GM12878 (cell line): ENCODE results near the gene RAPH1. TPM values are rescaled to one million over a fixed set of nuclear protein-coding genes. Genes with fewer than 3 reads are reported as not detected.

ENCODE experiments used
- CBFB ChIP-seq: IDR thresholded peaks from 2 replicates; pipeline ENCODE4 v1.6.1; 2016; ENCODE audit warnings: antibody characterized with exemption, low read depth
- DPF2 ChIP-seq: fragments of 450-650 bp; IDR thresholded peaks from 2 replicates; pipeline ENCODE4 v1.6.1; 2017; ENCODE audit warnings: mild to moderate bottlenecking
- E4F1 ChIP-seq: fragments of 450-650 bp; IDR thresholded peaks from 2 replicates; pipeline ENCODE4 v1.6.1; 2018; ENCODE audit warnings: borderline replicate concordance, mild to moderate bottlenecking; ENCODE audit not compliant: partially characterized antibody
- EED ChIP-seq: sonication (generic); IDR thresholded peaks from 2 replicates; pipeline ENCODE4 v1.6.1; 2016; ENCODE audit warnings: antibody characterized with exemption, low read depth
- ESRRA ChIP-seq: IDR thresholded peaks from 2 replicates; pipeline ENCODE4 v1.6.1; 2012; ENCODE audit warnings: mild to moderate bottlenecking, low read length, improper control_type of control experiment
- FOXM1 ChIP-seq: IDR thresholded peaks from 2 replicates; pipeline ENCODE4 v1.6.1; 2012; ENCODE audit warnings: low read depth, mild to moderate bottlenecking, inconsistent platforms, low read length, moderate library complexity
- GABPA ChIP-seq: IDR thresholded peaks from 2 replicates; pipeline ENCODE4 v1.6.1; 2014; ENCODE audit warnings: antibody characterized with exemption, low read depth, mild to moderate bottlenecking, inconsistent platforms
- GATAD2B ChIP-seq: fragments of 450-650 bp; conservative IDR thresholded peaks from 2 replicates; pipeline ENCODE4 v1.6.1; 2017; ENCODE audit warnings: low read depth, mild to moderate bottlenecking, moderate library complexity
- IKZF1 ChIP-seq: fragments of 450-650 bp; conservative IDR thresholded peaks from 2 replicates; pipeline ENCODE4 v1.6.1; 2017; ENCODE audit warnings: antibody characterized with exemption, mild to moderate bottlenecking
- JUNB ChIP-seq: IDR thresholded peaks from 2 replicates; pipeline ENCODE4 v1.6.1; 2016; ENCODE audit warnings: antibody characterized with exemption, mild to moderate bottlenecking
- MTA3 ChIP-seq: IDR thresholded peaks from 2 replicates; pipeline ENCODE4 v1.6.1; 2012; ENCODE audit warnings: low read length, inconsistent platforms, borderline replicate concordance
- NFYA ChIP-seq: IDR thresholded peaks from 2 replicates; pipeline ENCODE4 v1.6.1; 2011; ENCODE audit warnings: low read depth, mild to moderate bottlenecking, low read length, improper control_type of control experiment, borderline replicate concordance
- NR2C1 ChIP-seq: fragments of 450-650 bp; IDR thresholded peaks from 2 replicates; pipeline ENCODE4 v1.6.1; 2017; ENCODE audit warnings: antibody characterized with exemption, mild to moderate bottlenecking, moderate library complexity
- PML ChIP-seq: IDR thresholded peaks from 2 replicates; pipeline ENCODE4 v1.6.1; 2012; ENCODE audit warnings: low read length, inconsistent platforms
- POLR2AphosphoS2 ChIP-seq: IDR thresholded peaks from 2 replicates; pipeline ENCODE4 v1.6.1; 2011; ENCODE audit warnings: low read depth, mild to moderate bottlenecking, low read length, improper control_type of control experiment, moderate library complexity
- POU2F2 ChIP-seq: IDR thresholded peaks from 3 replicates; pipeline ENCODE4 v1.6.1; 2011; ENCODE audit warnings: low read depth, mild to moderate bottlenecking, low read length, borderline replicate concordance
- RB1 ChIP-seq: fragments of 450-650 bp; formaldehyde crosslinking; IDR thresholded peaks from 2 replicates; pipeline ENCODE4 v1.6.1; 2017; ENCODE audit warnings: mild to moderate bottlenecking, borderline replicate concordance
- SIN3A ChIP-seq: IDR thresholded peaks from 2 replicates; pipeline ENCODE4 v1.6.1; 2012; ENCODE audit warnings: low read depth, low read length, improper control_type of control experiment
- TCF7 ChIP-seq: IDR thresholded peaks from 2 replicates; pipeline ENCODE4 v1.6.1; 2014; ENCODE audit warnings: antibody characterized with exemption, borderline replicate concordance
- WRNIP1 ChIP-seq: IDR thresholded peaks from 2 replicates; pipeline ENCODE4 v1.6.1; 2011; ENCODE audit warnings: low read depth, low read length, improper control_type of control experiment, borderline replicate concordance
- ZBED1 ChIP-seq: IDR thresholded peaks from 2 replicates; pipeline ENCODE4 v1.6.1; 2016; ENCODE audit warnings: borderline replicate concordance
- ZNF687 ChIP-seq: fragments of 450-650 bp; IDR thresholded peaks from 2 replicates; pipeline ENCODE4 v1.6.1; 2017; ENCODE audit warnings: mild to moderate bottlenecking, moderate library complexity
- polyA plus RNA-seq, 11 experiments: library from polyadenylated mRNA; depleted of rRNA in 4 of 11; unstranded in 6 of 11; stranded (reverse) in 5 of 11; fragments of >200 nt; fragmentation: Nextera tagmentation in 4 of 11; fragmentation: Illumina TruSeq in 1 of 11; extraction: Ambion mirVana in 4 of 11; extraction: Trizol in 1 of 11; gene quantifications; 1 replicate in 1 of 11; 2 replicates in 10 of 11; pipeline versions ENCODE4 v1.2.1 to v1.2.3, GENCODE V29; 2011 to 2016; ENCODE audit warnings: inconsistent platforms in 2 of 11, missing spikeins in 2 of 11, low read depth in 1 of 11
- total RNA-seq, 4 experiments: library from RNA; depleted of rRNA in 3 of 4; stranded (reverse); fragments of >200 nt in 3 of 4; fragmentation: Illumina TruSeq in 1 of 4; extraction: Trizol in 1 of 4; gene quantifications; 2 replicates each; pipeline versions ENCODE4 v1.2.1 to v1.2.3, GENCODE V29; 2013 to 2021
- TF ChIP-seq, protein P1 (sequence below): fragments of 450-650 bp; IDR thresholded peaks from 2 replicates; pipeline ENCODE4 v1.6.1; 2014; ENCODE audit warnings: mild to moderate bottlenecking

Gene RAPH1
- total and polyA plus RNA-seq, 10 of the 15 experiments (the other 5 are each of a cell fraction or from before 2014, with no cell fraction given) = 0.09 to 0.90 (median 0.21) TPM; not detected in 7

DNA sequence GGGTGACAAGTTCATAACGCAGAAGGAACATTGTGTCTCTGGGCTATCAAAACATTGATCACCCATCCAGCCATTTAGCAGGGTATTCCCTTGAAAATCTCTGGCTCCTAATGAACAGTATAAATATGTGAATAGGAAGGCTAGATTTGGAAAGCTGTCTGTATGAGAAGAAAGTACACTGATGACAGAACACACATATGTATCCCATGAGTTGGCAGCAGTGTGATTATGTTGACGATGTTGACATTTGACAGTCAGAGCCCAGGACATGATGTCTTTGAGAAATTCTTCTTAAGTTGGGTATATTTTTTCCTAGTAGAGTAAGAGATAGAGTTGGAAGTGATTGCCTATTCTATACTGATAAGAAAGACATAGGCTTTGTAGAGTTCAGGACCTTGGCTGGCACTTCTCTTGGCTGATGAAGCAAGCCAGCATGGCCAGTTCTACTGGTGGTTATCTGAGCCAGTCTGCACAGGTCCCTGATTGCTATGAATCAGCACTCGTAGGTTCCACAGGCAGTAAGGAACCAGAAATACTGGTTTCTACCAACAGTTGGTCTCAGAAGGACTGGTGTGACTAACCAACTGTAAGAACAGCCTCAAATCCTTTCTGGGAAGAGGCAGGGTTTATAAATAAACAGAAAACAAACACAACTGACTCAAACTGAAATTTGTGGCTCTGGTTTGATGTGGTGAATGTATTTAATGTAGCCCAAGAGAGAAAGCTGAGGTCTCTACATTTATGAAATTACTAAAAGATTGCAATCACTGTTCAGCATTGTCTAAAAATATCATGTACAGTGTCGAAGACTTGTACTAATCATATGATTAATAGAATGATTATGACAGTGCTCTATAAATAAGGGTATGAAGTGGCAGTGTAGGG lies 43.9 kb upstream of the RAPH1 start (continued):
- TF ChIP-seq ZNF687 (no peak), JUNB (peak; percentile 88), CBFB (peak; percentile 72; the same call in 1 of the 2 replicates), FOXM1 (peak; percentile 88), POLR2AphosphoS2 (no peak), MTA3 (peak; percentile 92; the same call in 1 of the 2 replicates), DPF2 (no peak), ESRRA (no peak), RB1 (no peak), E4F1 (no peak), ZBED1 (peak; percentile 74; the same call in 1 of the 2 replicates), GABPA (peak; percentile 46; the same call in 1 of the 2 replicates), IKZF1 (no peak), PML (no peak), NFYA (no peak), EED (peak; percentile 40; the same call in 1 of the 2 replicates), NR2C1 (no peak), GATAD2B (no peak), WRNIP1 (no peak), POU2F2 (peak; percentile 39; the same call in 1 of the 3 replicates), SIN3A (no peak), TCF7 (peak; percentile 92)
- TF ChIP-seq, protein P1, sequence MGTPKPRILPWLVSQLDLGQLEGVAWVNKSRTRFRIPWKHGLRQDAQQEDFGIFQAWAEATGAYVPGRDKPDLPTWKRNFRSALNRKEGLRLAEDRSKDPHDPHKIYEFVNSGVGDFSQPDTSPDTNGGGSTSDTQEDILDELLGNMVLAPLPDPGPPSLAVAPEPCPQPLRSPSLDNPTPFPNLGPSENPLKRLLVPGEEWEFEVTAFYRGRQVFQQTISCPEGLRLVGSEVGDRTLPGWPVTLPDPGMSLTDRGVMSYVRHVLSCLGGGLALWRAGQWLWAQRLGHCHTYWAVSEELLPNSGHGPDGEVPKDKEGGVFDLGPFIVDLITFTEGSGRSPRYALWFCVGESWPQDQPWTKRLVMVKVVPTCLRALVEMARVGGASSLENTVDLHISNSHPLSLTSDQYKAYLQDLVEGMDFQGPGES = no peak
